ENCODE measurements around the gene PRKN.

- TF ChIP-seq CTCF (IDR thresholded peaks at IDR 0.05) (no peak), POLR2A (IDR thresholded peaks at IDR 0.05) (no peak)
Observed at GRCh38 chr6:162076816-162077215, 650.8 kb downstream of the PRKN start.

All from thyroid gland (tissue), 4 donors.